ENCODE measurements around the gene SMIM8. TPM values are rescaled to one million over a fixed set of nuclear protein-coding genes. Genes with fewer than 3 reads are reported as not detected.
"Not testable (repeated sequence)": the region's sequence is repeated elsewhere in the genome, so short reads cannot be mapped to it uniquely, and the experiment has no call there.

Gene SMIM8
- total and polyA plus RNA-seq, 10 donors = 4.2 to 18.6 (median 11.9) TPM

- no peak for DNase-seq
- Histone ChIP-seq H3K36me3 (no peaks in the 10 kb centered on the region), H3K27ac (no peak overlapping the region), H3K9me3 (no peaks in the 10 kb centered on the region), H3K27me3 (replicated peaks in 1 of 7) (peaks cover 0 to 20% (median 0%) of the 10 kb centered on the region in 7 donors), H3K4me3 (no peak overlapping the region), H3K4me1 (no peaks in the 10 kb centered on the region)
- intact Hi-C loops (cut with DNase I; ENCODE audit: low total_unique reads) = no loop called here
- 84 to 89% (median 87%) methylated on average over 4 of the region's 4 CpGs for WGBS, 5 donors
- no peak for TF ChIP-seq POLR2AphosphoS5 (IDR thresholded peaks at IDR 0.05)
- TF ChIP-seq POLR2A (IDR thresholded peaks at IDR 0.05) = no peak
- no peak for TF ChIP-seq CTCF (IDR thresholded peaks at IDR 0.05 in 8 of 11, conservative IDR thresholded peaks at IDR 0.05 in 3 of 11)
These were observed 28.9 kb upstream of the SMIM8 start for GRCh38 chr6:87293526-87293925.

GRCh38 chr6:87297119-87297518 is 25.3 kb upstream of the SMIM8 start:
- intact Hi-C loops (cut with DNase I; ENCODE audit: low total_unique reads) = no loop called here
- H3K36me3 ChIP-seq = no peaks in the 10 kb centered on the region
- whole genome bisulfite sequencing, 5 donors = 24 to 42% (median 36%) methylated on average over 1 of the region's 1 CpG
- H3K27me3 ChIP-seq (replicated peaks in 1 of 7) = peaks cover 0 to 41% (median 0%) of the 10 kb centered on the region in 7 donors
- H3K27ac ChIP-seq = no peak overlapping the region
- TF ChIP-seq POLR2AphosphoS5 (IDR thresholded peaks at IDR 0.05) = no peak
- TF ChIP-seq POLR2A (IDR thresholded peaks at IDR 0.05) = no peak
- no peak for TF ChIP-seq CTCF (IDR thresholded peaks at IDR 0.05 in 8 of 11, conservative IDR thresholded peaks at IDR 0.05 in 3 of 11)
- peaks cover 0 to 4% (median 0%) of the 10 kb centered on the region in 8 donors for H3K9me3 ChIP-seq
- DNase-seq = no peak
- H3K4me1 ChIP-seq = no peaks in the 10 kb centered on the region
- no peak overlapping the region for H3K4me3 ChIP-seq

DNA sequence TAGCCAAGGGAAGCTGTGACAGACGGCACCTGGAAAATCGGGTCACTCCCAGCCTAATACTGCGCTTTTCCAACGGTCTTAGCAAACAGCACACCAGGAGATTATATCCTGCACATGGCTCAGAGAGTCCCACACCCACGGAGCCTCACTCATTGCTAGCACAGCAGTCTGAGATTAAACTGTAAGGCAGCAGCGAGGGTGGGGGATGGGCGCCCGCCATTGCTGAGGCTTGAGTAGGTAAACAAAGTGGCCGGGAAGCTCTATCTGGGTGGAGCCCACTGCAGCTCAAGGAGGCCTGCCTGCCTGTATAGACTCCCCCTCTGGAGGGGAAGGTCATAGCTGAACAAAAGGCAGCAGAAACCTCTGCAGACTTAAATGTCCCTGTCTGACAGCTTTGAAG is 21.1 kb upstream of the SMIM8 start:
- H3K27me3 ChIP-seq (replicated peaks in 1 of 7) = peaks cover 0 to 31% (median 0%) of the 10 kb centered on the region in 7 donors
- DNase-seq; H3K4me1 ChIP-seq; intact Hi-C loops (cut with DNase I; ENCODE audit: low total_unique reads); H3K4me3 ChIP-seq; H3K36me3 ChIP-seq; H3K9me3 ChIP-seq; H3K27ac ChIP-seq: not testable (repeated sequence)
- 85 to 90% (median 87%) methylated on average over 4 to 9 of the region's 9 CpGs for WGBS, 5 donors

- DNase-seq = no peak
- intact Hi-C loops (cut with DNase I; ENCODE audit: low total_unique reads) = no loop called here
- Histone ChIP-seq H3K4me3 (no peak overlapping the region), H3K4me1 (no peaks in the 10 kb centered on the region), H3K36me3 (no peaks in the 10 kb centered on the region), H3K9me3 (peaks cover 0 to 15% (median 0%) of the 10 kb centered on the region in 8 donors), H3K27ac (no peak overlapping the region), H3K27me3 (replicated peaks in 1 of 7) (no peaks in the 10 kb centered on the region)
- TF ChIP-seq POLR2AphosphoS5 (IDR thresholded peaks at IDR 0.05) = no peak
- no peak for TF ChIP-seq CTCF (IDR thresholded peaks at IDR 0.05 in 8 of 11, conservative IDR thresholded peaks at IDR 0.05 in 3 of 11)
- no peak for TF ChIP-seq POLR2A (IDR thresholded peaks at IDR 0.05)
- WGBS, 5 donors = 60 to 78% (median 71%) methylated on average over 4 of the region's 4 CpGs
These were observed 13.4 kb upstream of the SMIM8 start for GRCh38 chr6:87308970-87309369.

GRCh38 chr6:87312860-87313259 is 9.5 kb upstream of the SMIM8 start:
- H3K4me3 ChIP-seq = no peak overlapping the region
- no peak for TF ChIP-seq POLR2AphosphoS5 (IDR thresholded peaks at IDR 0.05)
- H3K9me3 ChIP-seq = peaks cover 0 to under 1% (median 0%) of the 10 kb centered on the region in 8 donors
- H3K36me3 ChIP-seq = no peaks in the 10 kb centered on the region
- no peak overlapping the region for H3K27ac ChIP-seq
- DNase-seq = no peak
- peaks cover 0 to 15% (median 0%) of the 10 kb centered on the region in 7 donors for H3K27me3 ChIP-seq (replicated peaks in 1 of 7)
- H3K4me1 ChIP-seq = no peaks in the 10 kb centered on the region
- 0 to 76% (median 29%) methylated on average over 1 of the region's 1 CpG for WGBS, 5 donors
- intact Hi-C loops (cut with DNase I; ENCODE audit: low total_unique reads) = no loop called here

Measured in spleen (tissue), 11 donors.